Activated CD8-positive, alpha-beta memory T cell treated with anti-CD3 and anti-CD28 coated beads, Interleukin-2, amount 50 U/mL, for 1 hour (primary cell): Measurements from ENCODE around the gene SORCS2.
"Not testable (repeated sequence)": the region's sequence is repeated elsewhere in the genome, so short reads cannot be mapped to it uniquely, and the experiment has no call there.

ENCODE experiments used
- DNase-seq: peaks from one replicate; pipeline ENCODE4 v3.0.0-alpha.2; 2020; ENCODE audit errors: extremely low read depth

The SORCS2 gene

DNA sequence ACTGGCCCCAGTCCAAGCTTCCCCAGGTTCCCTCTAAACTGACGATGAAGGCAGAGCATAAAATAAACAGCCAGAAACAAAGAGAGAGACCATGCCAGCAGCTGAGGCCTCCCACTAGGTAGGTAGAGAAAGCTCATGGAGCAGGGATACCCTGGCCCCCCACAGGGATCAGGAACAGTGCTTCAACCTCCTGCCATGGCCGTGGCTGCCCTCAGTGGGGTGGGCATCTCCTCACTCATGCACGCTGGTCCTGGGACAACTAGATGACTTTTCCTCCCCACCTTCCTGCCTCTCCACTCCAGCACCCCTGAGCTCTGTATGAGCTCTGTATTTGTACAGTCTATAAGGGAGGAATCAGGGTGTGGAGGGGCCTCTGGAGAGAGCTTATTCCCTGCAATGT, 360.1 kb downstream of the SORCS2 start:
- no peak for DNase-seq

DNA sequence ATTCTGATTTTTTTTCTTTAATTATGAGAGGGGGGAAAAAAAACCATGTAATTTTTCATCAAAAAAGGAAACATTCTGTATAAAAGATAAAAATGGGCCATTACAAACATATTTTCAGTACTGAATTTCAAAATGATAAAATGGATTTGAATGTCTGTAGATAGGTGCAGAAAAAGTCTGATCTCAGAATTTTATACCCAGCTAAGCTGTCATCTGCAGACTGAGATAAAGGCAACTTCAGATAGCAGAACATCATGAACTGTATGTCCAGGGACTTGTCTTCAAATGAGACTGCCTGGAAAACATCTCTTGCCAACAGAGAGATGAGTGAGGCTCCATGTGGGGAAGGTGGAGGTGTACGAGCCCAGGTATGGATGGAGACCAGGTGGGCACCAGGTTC, 360.9 kb downstream of the SORCS2 start:
- no peak for DNase-seq

DNA sequence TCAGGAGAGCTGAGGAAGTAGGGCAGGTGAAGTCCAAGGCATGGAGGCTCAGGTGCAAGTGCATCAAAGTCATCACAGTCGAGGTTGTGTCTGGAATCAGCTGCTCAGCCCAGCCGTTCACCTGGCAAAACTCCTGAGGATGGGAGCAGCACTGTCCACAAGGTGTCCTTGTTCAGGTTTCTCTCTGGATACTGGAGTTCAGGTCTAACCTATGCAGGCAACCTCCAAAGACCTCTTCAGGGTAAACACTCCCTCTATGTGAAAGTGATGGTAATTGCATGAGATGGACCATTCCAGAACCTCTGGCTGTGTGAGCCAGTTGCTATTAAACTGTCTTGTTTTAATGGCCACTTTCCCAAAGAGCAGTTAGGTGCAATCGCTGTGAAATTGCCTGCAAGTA, 362.6 kb downstream of the SORCS2 start:
- no peak for DNase-seq

DNA sequence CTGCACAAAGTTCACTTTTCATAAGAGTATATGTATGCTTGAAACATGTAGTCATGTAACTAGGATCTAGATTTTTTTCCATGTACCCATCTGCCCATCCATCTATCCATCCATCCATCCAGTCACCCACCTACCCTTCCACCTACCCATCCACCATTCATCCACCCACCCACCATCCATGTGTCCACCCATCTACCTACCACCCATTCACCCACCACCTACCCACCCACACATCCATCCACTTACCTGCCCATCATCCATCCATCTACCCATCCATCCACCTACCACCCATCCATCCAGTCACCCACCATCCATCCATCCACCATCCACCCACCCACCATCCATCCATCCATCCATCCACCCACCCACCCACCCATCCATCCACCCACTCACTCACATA, 364.2 kb downstream of the SORCS2 start:
- no peak for DNase-seq

DNA sequence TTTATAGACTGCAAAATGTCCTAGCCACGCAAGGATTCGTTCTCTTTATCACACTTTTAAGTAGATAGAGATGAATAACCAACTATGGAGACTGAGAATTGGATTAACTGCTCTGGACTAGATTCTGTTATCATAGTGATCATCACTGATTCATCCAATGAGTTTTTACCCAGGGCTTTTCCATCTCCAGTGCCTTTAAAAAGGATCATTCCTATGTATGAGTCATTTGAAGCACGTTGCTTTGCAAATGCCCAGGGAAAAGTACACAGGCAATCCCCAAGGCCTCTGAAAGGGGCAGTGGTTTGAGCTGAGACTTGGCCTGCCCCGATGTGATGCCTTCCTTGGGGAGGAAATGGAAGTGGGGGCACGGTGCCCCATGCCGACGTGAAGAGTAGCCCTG, 365.1 kb downstream of the SORCS2 start:
- DNase-seq, result no peak

DNA sequence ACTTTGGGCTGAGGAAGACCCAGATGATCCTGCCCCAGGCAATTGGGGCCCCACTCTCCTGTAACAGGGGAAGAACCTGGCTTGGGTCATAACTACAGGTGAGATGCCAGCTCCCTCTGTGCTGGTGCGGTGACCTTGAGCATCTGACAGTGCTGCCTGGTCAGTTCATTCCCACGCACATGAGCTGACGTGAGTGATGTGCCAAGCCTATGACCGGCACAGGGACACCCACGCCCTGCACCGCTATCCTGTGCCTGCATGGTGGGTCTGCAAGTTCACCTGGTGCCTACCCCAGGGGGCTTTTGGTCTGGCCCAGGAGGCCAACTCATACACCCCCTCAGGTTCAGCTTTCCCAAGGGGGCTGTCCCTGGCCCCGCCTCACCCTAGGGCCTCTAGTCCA, 366.1 kb downstream of the SORCS2 start:
- DNase-seq, result no peak

DNA sequence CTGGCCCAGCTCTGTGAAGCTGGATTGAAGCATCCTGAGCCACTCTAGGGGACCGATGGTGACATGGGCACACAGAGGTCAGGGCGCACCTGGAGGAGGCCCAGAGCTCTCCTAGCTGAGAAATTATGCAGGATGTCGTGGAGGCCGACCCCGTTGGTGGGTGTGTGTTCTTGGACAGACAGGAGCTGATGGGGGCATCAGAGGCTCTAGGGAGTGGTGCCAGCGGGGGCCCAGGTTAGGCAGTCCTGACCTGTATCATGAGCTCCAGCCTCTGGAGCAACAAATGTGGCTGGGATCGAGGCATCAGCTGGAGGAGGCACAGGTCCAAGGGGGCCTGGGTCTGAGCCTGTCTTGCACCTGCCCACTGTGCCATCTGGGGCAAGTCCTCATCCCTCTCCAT, 367.0 kb downstream of the SORCS2 start:
- no peak for DNase-seq

DNA sequence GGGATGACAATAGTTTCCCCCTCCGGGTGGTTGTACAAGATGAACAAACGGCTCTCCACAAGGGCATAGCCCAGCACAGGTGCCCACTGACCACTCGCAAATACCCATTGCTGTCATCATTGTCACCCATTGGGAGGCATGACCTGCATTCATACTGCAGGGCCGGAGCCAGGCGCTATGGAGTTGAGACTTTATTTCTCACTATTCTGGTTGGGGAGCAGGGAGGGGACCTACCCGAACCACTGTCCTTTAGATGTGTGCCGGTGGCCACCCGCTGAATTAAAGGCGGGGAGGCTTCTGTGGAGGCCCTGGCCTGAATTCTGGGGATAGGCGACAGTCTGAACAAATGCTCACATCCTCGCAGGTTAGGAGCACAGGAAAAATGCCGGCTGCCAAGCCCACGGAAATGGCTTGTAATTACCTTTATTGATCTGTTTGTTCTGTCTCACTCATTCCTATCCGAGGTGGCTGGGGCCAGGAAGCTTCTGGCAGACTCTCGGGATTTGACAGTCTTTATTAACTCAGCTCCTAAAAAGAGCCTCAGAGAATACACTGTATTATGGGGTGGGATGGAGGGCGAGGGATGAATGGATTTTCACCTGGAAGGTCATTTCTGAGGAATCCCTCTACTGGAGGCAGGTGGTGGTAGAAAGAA, 367.5 kb downstream of the SORCS2 start:
- no peak for DNase-seq

DNA sequence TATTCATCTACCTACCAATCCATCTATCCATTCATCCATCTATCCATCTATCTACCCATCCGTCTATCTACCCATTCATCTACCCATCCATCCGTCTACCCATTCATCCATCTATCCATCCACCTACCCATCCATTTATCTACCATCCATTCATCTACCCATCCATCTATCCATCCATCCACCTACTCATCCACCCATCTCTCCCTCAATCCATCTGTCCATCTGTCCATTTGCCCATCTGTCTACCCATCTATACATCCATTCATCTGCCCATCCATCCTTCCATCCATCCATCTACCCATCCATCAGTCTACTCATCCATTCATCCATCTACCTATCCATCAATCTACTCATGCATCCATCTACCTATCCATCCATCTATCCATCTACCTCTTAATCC, 369.2 kb downstream of the SORCS2 start:
- no peak for DNase-seq

DNA sequence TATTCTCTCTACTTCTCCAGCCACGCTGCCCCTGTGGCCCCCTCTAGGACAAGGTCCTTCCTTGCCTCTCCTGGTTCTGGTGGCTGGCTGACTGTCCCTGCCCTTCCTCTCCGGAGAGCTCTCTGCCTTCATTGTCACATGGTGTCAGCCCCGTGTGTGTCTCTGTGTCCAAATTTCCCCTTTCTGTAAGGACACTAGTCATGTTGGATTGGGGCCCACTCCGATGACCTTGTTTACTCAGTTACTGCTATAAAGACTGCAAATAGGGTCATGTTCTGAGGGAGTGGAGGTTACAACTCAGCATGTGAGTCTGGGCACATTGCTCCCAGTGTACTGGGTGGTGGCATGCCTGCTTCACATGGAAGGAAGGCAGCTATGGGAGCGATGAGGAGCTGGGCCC, 371.9 kb downstream of the SORCS2 start:
- no peak for DNase-seq

DNA sequence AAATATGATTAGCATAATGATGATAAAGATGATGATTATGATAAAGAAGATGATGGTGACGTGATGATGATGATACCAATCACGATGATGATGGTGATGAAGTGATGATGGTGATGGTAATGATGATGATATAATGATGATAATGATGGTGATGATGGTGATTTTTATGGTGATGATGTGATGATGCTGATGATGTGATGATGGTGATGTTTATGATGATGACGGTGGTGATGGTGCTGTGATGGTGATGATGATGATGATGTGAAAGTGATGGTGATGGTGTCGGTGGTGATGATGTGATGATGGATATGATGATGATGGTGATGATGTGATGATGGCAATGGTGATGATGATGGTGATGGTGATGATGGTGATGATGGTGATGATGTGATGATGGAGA, 373.1 kb downstream of the SORCS2 start:
- DNase-seq, result no peak

DNA sequence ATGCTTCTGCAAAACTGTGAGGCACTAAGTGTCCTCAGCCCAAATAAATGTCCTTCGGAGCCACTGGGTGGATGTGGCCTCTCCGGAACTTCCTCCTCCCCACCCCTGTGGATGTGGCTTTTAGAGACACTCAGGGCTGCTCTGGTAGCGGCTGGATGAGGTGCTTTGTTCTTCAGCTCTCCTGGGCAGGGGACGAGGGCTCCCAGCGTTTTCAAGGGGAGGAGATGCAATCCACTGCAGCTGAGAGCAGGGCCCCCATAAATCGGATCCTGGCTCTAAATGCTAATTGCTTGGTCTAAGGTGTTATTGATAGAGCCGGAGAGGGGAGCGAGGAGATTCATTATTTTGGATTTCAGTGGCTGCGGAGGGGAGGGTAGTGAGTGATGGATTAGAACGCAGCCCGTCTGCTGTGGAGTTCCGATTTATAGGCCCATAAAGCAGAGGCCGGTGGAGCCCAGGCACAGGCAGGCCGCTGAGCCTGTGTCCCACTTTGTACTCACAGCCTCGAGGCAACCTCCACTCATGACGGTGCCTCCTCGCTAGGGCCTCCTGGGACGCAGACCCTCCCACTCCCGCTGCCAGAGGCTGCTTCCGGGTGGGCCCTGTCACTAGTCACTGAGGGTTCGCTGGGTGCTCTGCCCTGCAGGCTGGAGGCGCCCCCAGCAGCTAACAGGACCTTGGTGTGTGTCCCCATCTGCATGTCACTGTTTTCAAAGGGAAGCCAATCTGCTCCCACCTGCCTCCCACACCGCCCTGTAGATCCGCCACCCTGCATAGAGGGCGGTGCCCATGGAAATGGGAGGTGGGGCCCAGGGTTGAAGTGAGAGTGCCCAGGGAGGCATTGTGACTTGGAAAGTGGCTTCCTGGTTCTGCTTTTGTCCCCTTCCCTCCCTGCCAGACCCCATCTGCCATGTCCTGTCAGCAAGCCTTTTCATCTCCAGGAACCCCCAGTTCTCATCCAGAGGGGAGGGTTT, 377.8 kb downstream of the SORCS2 start:
- no peak for DNase-seq

DNA sequence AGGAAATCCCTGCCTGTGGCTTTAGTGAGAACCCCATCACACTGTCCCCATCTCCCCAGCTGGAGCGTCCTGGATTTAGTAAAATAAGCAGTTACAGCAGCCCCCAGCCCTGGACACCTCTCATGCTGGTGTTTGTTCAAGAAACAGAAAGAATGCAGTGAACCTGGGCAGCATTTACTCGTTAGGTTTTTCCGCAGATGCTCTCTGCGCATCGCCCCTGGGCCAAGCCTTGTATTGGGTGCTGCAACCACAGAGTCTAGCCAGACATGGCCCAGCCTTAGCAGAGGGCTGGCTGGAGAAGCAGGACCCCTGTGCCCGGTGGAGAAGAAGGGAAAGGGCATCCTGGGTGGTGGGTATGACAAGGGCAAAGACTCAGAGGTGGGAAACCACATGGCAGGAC, 378.7 kb downstream of the SORCS2 start:
- no peak for DNase-seq

DNA sequence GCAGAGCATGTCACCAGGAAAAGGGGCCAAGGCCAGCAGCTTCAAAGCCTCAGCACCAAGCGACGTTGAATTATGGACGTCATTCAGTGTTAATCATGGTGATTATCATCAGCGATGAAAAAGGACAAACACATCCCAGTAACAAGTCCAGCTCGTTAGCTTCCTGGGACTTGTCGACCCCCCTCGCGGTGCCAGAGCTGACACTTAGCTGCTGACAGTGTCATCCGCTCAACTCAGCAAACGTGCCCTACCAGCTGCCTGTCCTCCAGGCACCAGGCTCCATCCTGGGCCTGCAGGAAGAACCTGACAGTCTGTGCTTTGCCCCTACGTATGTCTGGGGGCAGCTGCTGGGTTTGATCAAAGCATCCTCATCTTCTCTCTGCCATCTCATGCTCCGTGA, 379.4 kb downstream of the SORCS2 start:
- DNase-seq, result no peak

DNA sequence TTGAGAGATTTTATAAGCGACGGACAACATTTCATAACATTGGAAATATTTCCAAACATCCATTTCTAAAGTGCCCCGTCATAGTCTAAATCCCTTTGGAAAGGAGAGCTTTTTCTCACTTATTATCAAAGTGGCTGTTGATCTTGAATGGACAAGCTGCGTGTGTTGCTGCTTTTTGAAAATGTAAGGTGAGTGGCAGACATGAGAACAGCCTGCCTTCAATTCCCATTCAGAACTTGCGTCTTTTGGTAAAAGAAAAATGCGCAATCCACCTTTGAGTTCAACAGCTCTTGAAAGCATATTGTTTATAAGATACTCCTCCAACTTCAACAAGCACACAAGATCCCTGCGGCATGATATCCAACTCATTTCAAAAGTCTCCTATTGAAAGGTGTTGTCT, 380.6 kb downstream of the SORCS2 start:
- no peak for DNase-seq

DNA sequence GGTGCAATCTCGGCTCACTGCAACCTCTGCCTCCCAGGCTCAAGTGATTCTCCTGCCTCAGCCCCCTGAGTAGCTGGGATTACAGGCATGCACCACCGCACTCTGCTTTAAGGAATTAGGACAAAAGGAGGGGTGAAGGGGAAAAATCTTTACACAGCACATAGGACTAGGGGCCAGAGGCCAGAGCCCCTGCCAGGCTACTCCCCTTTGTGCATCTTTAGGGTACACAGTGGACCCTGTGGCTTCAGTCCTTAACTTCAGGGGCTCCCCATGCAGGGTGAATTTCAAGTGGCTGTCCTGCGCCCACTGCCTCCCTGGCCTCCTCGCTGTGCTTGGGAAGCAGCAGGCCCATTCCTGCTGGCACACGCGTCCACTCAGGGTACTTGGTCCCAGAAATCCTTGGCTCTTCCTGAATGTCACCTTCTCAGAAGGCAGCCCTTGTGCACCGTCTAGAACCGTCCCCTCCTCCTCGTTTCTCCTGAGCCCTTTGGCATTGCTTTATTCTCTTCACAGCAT, 381.3 kb downstream of the SORCS2 start:
- no peak for DNase-seq

DNA sequence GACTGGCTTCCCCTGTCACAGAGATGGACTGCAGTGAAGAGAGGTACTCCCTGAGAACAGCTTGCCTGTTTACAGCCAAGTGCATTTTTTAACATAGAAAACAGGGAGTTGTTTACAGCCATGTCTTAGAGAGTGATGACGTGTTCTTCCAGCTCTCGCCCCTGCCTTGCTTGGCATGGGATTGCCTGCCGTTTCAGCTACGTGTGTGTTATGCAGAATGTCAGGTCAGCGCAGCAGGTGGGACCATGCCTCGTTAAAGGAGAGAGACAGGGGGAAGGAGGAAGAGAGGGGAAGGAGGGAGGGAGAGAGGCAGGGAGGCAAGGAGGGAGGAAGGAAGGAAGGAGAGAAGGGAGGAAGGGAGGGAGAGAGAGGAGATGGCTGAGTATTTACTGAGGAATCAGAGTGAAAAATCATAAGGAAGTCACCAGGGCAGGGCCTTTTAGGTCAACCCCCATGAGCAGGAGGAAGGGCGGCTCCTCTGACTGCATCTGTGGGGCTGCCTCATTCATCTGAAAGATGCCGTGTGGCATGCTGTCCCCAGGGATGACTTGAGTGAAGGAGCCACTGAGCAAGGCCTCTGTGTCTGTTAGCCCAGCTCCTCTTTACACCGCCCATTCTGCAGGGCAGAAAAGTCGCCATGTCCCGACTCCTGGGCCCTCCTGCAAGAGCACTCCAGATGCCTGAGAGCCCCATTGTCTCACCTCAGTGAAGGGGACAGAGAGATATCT, 382.1 kb downstream of the SORCS2 start:
- no peak for DNase-seq

DNA sequence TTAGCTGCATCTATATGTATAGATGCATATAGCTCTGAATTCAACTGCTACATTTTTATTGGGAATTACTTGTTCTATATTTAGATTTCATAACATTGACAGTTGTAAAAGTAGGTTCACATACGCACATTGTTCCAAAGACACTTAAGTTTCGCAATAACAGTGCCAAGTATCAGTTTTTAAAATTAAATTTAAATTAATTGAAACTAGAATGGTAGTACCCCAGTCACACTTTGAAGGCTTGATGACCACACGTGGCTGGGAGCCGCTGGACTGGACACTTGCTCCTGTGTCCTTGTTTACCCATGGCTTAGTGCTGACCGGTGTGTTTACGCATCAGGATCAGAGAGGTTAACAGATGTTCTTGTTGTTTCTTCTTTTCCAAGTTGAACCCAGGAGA, 383.1 kb downstream of the SORCS2 start:
- no peak for DNase-seq

DNA sequence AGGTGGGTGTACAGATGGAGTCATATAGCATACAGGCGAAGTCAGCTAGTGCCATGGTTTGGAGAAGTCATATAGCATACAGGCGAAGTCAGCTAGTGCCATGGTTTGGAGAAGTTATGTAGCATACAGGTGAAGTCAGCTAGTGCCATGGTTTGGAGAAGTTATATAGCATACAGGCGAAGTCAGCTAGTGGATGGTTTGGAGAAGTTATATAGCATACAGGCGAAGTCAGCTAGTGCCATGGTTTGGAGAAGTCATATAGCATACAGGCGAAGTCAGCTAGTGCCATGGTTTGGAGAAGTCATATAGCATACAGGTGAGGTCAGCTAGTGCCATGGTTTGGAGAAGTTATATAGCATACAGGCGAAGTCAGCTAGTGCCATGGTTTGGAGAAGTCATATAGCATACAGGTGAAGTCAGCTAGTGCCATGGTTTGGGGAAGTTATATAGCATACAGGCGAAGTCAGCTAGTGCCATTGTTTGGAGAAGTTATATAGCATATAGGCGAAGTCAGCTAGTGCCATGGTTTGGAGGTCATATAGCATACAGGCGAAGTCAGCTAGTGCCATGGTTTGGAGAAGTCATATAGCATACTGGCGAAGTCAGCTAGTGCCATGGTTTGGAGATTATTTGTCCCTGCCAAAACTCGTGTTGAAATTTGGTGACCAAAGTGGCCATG, 385.2 kb downstream of the SORCS2 start:
- DNase-seq, result not testable (repeated sequence)

DNA sequence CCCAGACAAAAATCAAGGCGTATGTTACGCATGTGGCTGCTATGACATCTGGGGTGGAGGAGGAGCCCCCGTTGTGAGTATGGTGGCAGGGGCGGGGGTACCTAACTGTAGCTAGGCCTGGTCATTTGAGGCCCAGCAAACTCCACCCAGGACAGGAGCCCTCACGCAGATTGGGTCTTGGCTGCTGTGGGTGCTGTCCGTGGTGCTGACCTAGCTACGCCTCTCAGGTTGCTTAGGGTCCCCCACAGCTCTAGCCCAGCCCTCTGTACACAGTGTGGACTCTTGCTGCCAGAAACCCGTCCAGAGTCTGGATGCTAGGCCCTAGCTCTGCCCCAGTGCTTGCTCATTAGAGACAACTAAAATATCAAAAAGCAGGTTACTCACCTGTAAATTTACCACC, 389.1 kb downstream of the SORCS2 start:
- DNase-seq, result no peak

DNA sequence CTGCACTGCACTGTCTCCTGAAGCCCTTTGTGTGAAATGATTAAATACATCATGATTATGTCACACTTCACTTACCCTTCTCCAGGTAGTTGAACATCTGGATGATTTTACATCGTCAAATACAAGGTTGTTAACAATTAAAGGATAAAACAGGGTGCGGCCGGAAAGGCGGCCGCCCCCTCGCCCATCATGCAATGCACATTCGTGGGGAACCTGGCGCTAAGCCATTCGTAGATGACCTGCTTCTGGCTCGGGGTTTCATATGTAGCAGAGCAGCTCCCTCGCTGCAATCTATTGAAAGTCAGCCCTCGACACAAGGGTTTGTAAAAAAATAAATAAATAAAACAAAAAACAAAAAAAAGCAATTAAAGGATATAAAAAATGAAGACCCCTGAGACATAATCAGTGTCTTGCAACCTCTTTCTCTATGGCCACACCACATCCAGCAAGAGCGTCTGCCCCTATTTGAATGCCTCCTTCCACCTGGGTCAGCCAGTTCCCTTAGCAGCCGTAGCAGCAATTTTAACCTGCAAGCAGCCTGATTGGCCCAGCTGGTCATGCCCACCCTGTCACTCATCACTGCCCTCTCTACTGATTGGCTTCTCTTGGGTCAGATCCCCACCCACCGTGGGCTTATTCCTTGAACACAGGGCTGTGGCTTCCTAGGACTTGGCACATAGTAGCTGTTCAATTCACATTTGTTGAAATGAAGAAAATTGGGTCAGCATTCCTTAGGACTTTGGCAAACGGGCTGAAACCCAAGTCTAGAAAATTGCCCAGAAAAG, 390.2 kb downstream of the SORCS2 start:
- DNase-seq, result no peak
